ENCODE results near the gene ITPR1. TPM values are rescaled to one million over a fixed set of nuclear protein-coding genes. Genes with fewer than 3 reads are reported as not detected.
"Not testable (repeated sequence)": the region's sequence is repeated elsewhere in the genome, so short reads cannot be mapped to it uniquely, and the experiment has no call there.

ITPR1 gene
- 16.7 and 19.3 TPM in 2 replicates for total RNA-seq (2014; rRNA removed; shearing (Covaris generic))
- polyA plus RNA-seq (2015; cell fraction: cytosol; rRNA removed) = 15.0 and 17.8 TPM in 2 replicates
- polyA plus RNA-seq (2015; cell fraction: nucleus; rRNA removed) = 49.0 and 52.3 TPM in 2 replicates

DNA sequence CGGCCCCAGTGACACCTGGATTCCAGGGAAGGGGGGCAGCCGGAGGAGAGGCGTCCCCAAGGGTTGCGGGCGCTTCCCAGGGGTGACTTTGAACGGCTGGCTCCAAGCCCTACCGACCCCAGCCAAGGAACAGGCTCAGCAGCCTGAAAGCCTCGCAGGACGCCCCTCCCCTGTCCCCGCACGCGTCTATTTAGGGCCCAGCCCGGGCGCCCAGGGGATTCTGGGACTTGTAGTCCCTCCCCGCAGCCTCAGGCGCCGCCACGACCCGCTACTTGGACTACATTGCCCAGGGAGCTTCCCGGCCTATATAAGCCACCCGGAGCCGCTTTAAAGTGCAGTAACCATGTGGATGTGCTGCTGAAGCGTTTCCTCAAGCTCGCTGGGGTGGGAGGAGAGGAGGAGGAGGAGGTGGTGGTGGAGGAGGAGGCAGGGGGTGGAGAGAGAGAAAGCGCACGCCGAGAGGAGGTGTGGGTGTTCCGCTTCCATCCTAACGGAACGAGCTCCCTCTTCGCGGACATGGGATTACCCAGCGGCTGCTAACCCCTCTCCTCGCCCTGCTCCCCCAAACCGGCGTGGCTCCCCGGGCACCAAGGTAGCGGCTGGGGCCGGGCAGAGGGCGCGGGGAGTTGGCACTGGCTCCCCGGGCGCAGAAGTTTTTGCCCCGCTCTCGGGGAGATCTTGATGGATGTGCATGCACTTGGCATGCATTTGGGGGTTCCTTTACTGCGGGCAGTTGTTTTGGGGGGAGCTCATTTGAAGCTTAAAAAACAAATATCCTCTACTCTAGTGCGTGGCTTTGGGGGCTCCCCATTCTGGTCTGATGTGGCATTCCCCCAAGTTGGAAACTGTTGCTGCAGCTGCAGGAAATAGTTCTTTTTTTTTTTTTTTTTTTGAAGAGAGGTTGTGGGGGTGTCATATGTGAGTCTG lies at the start of gene ITPR1:
Gene ITPR1 (plus strand): TSS at position 335 of the 927 bp plus-strand sequence. CDS start 23,144 bp downstream, outside the sequence.
- peak; percentile 98 for DNase-seq (ENCODE audit: low read depth)

GRCh38 chr3:4447295-4447999 lies 45.7 kb upstream of the ITPR1 start:
- DNase-seq (ENCODE audit: low read depth) = no peak

DNA sequence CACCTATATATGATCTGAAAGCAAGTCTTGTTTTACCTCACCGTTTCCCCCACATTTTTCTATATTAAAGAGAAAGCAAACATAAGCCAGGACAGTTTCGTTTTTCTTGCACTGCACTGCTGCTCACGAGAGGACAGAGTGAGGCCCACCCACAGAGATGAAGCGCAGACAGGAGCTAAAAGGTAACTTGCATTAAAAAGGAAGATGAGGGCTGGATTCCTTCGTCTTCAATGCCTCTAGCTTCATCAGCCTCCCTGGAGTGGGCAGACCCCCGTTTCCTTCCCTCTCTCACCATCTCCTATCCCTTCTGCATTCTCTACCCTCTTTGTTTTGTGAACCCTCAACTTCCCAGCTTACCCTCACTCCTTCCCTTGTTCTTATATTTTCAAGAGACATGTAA lies 45.0 kb upstream of the ITPR1 start:
- DNase-seq (ENCODE audit: low read depth) = no peak

GRCh38 chr3:4449043-4449805 lies 43.9 kb upstream of the ITPR1 start:
- DNase-seq (ENCODE audit: low read depth) = no peak

DNA sequence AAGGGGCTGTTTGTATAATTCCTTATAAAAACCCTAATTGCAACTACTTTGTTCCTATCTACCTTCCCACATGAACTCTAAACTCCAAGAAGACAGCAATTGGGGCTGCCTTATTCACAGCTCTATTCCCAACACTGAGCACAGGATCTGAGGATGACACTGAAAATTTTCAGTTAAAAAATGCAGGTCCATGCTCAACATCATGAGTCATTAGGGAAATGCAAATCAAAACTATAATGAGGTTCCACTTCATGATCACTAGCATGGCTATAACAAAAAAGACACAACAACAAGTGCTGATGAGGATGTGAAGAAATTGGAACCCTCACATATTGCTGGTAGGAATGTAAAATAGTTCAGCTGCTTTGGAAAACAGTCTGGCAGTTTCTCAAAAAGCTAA lies 39.0 kb upstream of the ITPR1 start:
- DNase-seq (ENCODE audit: low read depth) = no peak

DNA sequence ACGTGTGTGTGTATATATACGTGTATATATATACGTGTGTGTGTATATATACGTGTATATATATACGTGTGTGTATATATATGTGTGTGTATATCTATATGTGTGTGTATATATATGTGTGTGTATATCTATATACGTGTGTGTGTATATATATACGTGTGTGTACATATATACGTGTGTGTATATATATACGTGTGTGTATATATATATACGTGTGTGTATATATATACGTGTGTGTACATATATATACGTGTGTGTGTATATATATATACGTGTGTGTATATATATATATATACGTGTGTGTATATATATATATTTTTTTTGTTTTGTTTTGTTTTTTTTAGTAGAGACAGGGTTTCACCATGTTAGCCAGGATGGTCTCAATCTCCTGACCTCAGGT lies 36.4 kb upstream of the ITPR1 start:
- not testable (repeated sequence) for DNase-seq (ENCODE audit: low read depth)

DNA sequence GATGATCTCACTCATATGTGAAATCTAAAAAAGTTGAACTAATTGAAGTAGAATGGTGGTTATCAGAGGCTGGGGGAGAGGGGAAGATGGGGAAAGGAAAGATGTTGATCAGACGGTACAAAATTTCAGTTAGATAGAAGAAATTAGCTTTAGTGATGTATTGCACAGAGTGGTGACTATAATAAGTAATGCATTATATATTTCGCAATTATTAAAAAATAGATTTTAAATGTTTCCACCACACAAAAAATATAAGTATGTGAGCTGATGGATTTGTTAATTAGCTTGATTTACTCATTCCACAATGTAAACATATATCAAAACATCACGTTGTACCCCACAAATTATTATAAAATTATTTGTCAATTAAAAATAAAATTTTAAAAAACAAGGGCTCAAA lies 34.2 kb upstream of the ITPR1 start:
- no peak for DNase-seq (ENCODE audit: low read depth)

GRCh38 chr3:4460334-4460733 lies 32.8 kb upstream of the ITPR1 start:
- no peak for DNase-seq (ENCODE audit: low read depth)

GRCh38 chr3:4461468-4462090 lies 31.6 kb upstream of the ITPR1 start:
- no peak for DNase-seq (ENCODE audit: low read depth)

DNA sequence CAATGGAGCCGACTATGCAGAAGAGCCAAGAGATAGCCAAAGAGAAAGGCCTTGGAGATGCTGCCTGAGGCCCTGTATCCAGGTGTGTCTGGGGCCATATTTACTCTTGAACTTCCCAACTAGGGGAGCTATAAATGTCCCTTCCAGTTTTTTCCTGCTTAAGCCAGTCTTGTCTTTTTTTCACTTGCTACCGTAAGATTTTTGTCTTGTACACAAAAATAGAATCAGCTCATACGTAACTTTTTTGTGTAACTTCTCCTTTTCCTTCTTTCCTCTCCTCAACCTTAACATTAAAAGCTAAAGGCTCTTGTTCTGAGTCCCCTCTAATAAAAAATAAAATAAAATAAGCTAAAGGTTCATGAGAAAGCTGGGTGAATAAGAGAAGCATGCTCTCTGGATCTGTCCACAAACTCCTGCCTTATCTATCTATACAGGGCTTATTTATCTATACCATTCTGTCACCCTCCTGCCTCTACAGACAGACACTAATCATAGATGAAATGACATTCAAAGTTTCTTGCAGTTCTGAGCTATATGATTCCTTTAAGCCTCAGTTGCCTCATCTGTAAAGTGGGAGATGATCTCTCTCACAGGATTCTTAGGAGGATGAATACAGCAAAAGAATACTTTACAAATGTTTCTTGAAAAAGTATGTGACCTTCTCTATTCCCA lies 30.6 kb upstream of the ITPR1 start:
- no peak for DNase-seq (ENCODE audit: low read depth)

GRCh38 chr3:4464576-4464975 lies 28.6 kb upstream of the ITPR1 start:
- no peak for DNase-seq (ENCODE audit: low read depth)

- DNase-seq (ENCODE audit: low read depth) = peak; percentile 68
These were observed 26.2 kb upstream of the ITPR1 start, which contains the start of gene SUMF1 for GRCh38 chr3:4466741-4467521. Gene SUMF1 (minus strand): TSS chr3:4467269. CDS start chr3:4467245, 24 bp downstream.

- DNase-seq (ENCODE audit: low read depth) = no peak
These were observed 25.7 kb upstream of the ITPR1 start for GRCh38 chr3:4467522-4467867.

DNA sequence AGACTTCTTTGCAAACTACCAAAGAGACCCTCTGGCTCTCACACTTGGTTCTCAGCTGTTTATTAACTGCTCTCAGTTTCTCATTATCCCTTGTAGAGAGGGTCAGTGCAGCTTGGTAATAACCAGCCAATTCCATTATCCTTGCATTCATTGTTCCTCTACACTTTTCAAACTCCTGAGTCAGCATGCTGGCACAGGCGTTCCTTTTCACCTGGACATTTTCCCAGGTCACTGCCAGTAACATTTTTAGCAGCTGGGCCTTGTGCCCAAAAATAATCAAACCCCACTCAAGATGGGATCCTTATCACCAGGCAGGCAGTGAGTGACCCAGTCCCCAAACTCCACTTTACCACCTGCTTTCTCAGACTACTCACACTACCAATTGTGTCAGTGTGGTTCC lies 21.2 kb upstream of the ITPR1 start:
- DNase-seq (ENCODE audit: low read depth) = no peak

- DNase-seq (ENCODE audit: low read depth) = no peak
These were observed 20.8 kb upstream of the ITPR1 start for GRCh38 chr3:4472312-4472711.

DNA sequence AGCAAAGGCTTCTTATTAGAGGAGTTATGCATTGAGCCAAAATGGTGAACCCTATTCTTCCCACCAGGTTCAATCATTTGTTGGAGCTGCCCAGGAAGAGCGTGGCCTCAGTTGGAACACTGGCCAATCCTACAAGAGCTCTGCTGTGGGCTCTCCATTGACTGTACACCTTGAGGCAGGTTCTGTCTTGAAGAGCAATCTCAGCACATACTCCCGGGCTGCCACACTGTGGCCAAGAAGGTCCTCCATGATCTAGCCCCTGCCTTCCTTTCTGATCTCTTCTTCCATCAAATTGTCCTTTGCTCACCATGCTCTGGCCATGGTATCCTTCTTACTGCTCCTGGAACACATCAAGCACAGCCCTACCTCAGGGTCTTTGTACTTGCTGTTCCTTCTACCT lies 20.4 kb upstream of the ITPR1 start:
- no peak for DNase-seq (ENCODE audit: low read depth)

GRCh38 chr3:4474683-4475490 lies 18.3 kb upstream of the ITPR1 start:
- peak; percentile 98 for DNase-seq (ENCODE audit: low read depth)

DNA sequence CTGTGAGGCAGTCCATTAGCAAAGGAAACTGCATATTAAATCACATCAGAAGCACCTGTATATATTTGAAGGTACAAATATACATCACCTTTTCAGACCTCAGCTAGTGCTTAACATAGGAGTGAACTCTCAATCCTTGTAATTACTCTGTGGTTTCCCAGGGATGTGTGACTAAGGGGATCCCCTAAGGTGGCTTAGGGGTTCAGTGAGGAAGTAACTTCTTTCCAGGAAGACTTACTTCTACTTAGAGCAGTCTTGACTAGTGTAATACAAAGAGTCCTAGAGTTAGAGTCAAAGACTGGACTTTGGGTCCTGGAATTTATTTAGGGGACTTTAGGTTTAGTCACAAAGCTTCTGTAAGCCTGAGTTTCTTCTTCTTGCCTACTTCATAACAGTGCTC lies 17.3 kb upstream of the ITPR1 start:
- no peak for DNase-seq (ENCODE audit: low read depth)

- no peak for DNase-seq (ENCODE audit: low read depth)
These were observed 16.7 kb upstream of the ITPR1 start for GRCh38 chr3:4476496-4476895.
